Measurements from ENCODE around the gene ROBO2. TPM values are rescaled to one million over a fixed set of nuclear protein-coding genes. Genes with fewer than 3 reads are reported as not detected.

Gene ROBO2
- total RNA-seq, 4 donors from 2014 or later = under 0.01 to 2.9 (median 1.0) TPM

- Histone ChIP-seq H3K27me3 (no peaks in the 10 kb centered on the region), H3K4me1 (no peaks in the 10 kb centered on the region), H3K4me3 (no peak overlapping the region), H3K27ac (no peak overlapping the region), H3K36me3 (no peaks in the 10 kb centered on the region), H3K9me3 (no peaks in the 10 kb centered on the region)
- no peak for ATAC-seq
- 83 to 93% methylated on average over 2 to 5 of the region's 5 CpGs for WGBS, 2 donors (ENCODE audit: low coverage in 1 of 2)
- TF ChIP-seq POLR2A (IDR thresholded peaks at IDR 0.05) (no peak), EP300 (IDR thresholded peaks at IDR 0.05) (no peak), POLR2AphosphoS5 (IDR thresholded peaks at IDR 0.05) (no peak)
- TF ChIP-seq, protein P1, sequence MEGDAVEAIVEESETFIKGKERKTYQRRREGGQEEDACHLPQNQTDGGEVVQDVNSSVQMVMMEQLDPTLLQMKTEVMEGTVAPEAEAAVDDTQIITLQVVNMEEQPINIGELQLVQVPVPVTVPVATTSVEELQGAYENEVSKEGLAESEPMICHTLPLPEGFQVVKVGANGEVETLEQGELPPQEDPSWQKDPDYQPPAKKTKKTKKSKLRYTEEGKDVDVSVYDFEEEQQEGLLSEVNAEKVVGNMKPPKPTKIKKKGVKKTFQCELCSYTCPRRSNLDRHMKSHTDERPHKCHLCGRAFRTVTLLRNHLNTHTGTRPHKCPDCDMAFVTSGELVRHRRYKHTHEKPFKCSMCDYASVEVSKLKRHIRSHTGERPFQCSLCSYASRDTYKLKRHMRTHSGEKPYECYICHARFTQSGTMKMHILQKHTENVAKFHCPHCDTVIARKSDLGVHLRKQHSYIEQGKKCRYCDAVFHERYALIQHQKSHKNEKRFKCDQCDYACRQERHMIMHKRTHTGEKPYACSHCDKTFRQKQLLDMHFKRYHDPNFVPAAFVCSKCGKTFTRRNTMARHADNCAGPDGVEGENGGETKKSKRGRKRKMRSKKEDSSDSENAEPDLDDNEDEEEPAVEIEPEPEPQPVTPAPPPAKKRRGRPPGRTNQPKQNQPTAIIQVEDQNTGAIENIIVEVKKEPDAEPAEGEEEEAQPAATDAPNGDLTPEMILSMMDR (IDR thresholded peaks at IDR 0.05) = no peak
Observed at GRCh38 chr3:77296527-77296926, 256.6 kb downstream of the ROBO2 start.

DNA sequence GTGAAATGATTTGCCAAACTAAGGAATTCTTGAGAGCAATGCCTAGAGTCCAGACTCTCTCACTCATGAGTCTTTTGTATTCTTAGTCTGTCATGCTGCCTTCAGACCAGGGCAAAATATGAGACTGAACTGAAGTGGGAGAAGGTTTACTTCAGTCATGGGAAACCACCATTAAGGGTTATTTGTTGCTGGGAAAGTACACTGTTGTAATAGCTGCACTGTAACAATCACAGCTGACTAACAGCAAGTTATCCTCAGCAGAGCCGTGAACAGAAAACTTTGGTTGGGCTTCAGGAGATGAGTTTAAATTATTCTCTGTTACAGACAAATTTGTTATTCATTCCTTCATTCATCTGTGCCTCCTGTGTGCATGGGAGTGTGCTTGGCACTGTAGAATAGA is 258.5 kb downstream of the ROBO2 start:
- Histone ChIP-seq H3K4me1 (no peaks in the 10 kb centered on the region), H3K27ac (no peak overlapping the region), H3K4me3 (no peak overlapping the region), H3K9me3 (no peaks in the 10 kb centered on the region), H3K36me3 (no peaks in the 10 kb centered on the region), H3K27me3 (no peaks in the 10 kb centered on the region)
- ATAC-seq = no peak
- TF ChIP-seq POLR2AphosphoS5 (IDR thresholded peaks at IDR 0.05) = no peak
- TF ChIP-seq POLR2A (IDR thresholded peaks at IDR 0.05) = no peak
- no peak for TF ChIP-seq EP300 (IDR thresholded peaks at IDR 0.05)
- TF ChIP-seq, protein P1 (IDR thresholded peaks at IDR 0.05) = no peak
- WGBS, 2 donors (ENCODE audit: low coverage in 1 of 2) = 14 to 58% methylated on average over 1 of the region's 1 CpG

DNA sequence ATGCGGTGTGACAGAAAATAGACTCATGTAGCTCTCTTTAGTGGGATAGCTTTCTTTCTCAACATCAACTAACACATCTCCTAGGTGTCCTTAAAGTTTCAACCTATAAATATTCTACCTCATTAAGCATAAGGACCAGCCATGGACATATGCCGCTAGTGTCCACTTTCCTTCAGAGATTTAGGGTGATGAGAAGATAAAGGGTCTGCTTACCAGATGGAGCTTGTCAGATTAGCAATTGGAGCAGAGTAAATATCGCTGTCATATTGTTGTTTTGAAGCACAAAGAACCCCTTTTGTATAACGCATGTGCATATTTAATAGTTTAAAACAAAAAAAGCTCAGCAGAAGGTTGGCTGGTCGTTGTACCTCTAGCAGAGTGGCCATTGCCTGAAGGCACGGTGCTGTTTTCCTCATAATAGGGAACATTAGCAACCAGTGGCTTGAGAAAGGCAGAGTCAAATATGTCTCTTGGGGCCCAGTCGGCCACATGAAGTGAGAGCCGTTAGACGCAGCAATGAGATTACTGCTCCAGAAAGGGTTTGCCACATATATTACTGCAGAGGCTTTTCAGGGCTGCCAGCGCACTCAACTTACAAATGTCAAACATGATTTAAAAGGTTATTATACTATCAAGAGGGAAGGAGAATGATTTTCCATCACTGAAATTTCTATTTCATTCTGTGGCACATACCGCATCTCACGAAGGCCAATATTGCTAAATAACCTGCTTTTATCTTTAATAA is 264.2 kb downstream of the ROBO2 start:
- TF ChIP-seq POLR2A (IDR thresholded peaks at IDR 0.05) (no peak), EP300 (IDR thresholded peaks at IDR 0.05) (no peak), POLR2AphosphoS5 (IDR thresholded peaks at IDR 0.05) (no peak)
- TF ChIP-seq, protein P1 (IDR thresholded peaks at IDR 0.05) = no peak
- H3K9me3 ChIP-seq = no peaks in the 10 kb centered on the region
- ATAC-seq = no peak
- no peak overlapping the region for H3K4me3 ChIP-seq
- H3K4me1 ChIP-seq = no peaks in the 10 kb centered on the region
- 75 to 85% methylated on average over 12 of the region's 12 CpGs for whole genome bisulfite sequencing, 2 donors (ENCODE audit: low coverage in 1 of 2)
- H3K36me3 ChIP-seq = no peaks in the 10 kb centered on the region
- H3K27me3 ChIP-seq = no peaks in the 10 kb centered on the region
- H3K27ac ChIP-seq = no peak overlapping the region

DNA sequence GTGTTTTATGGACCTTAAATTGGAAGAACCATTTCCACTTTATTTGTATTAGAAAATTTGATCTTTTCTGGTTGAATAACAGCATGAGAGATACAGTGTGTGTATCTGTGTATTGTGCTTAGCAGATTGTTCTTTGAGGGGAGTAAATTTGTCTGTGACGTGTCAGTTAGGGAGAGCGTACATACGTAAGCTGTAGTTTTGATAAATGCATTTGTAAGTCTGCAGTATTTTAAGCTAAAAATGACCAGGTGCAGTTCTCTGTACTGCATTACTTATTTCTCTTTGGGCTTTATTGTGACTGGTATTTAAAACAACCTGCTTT is 264.8 kb downstream of the ROBO2 start:
- H3K36me3 ChIP-seq = no peaks in the 10 kb centered on the region
- no peaks in the 10 kb centered on the region for H3K9me3 ChIP-seq
- H3K4me3 ChIP-seq = no peak overlapping the region
- H3K27me3 ChIP-seq = no peaks in the 10 kb centered on the region
- WGBS, 2 donors (ENCODE audit: low coverage in 1 of 2) = 59 to 70% methylated on average over 3 of the region's 3 CpGs
- no peaks in the 10 kb centered on the region for H3K4me1 ChIP-seq
- TF ChIP-seq, protein P1 (IDR thresholded peaks at IDR 0.05) = no peak
- TF ChIP-seq POLR2A (IDR thresholded peaks at IDR 0.05) (no peak), POLR2AphosphoS5 (IDR thresholded peaks at IDR 0.05) (no peak), EP300 (IDR thresholded peaks at IDR 0.05) (no peak)
- no peak overlapping the region for H3K27ac ChIP-seq
- ATAC-seq = no peak

DNA sequence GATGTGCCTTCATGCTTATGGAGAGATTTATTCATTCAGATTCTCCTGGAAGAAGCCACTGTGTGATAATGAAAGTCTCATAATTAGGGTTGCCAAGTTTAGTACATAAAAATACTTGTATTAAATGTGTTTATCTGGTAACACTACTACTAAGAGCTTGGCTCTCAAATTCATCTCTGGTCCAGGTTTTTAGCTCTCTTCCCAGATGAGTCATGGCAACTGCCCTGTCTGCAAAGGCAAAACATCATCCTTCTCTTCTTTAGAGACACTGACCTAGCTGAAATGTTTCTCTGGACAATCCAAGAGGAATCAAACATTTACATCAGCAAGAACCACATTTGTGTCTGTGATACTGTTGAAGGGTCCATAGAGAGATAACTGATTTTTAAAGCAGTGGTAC is 269.6 kb downstream of the ROBO2 start:
- no peak for TF ChIP-seq POLR2A (IDR thresholded peaks at IDR 0.05)
- TF ChIP-seq, protein P1 (IDR thresholded peaks at IDR 0.05) = no peak
- TF ChIP-seq EP300 (IDR thresholded peaks at IDR 0.05) = no peak
- TF ChIP-seq POLR2AphosphoS5 (IDR thresholded peaks at IDR 0.05) = no peak
- H3K4me1 ChIP-seq = no peaks in the 10 kb centered on the region
- no peak for ATAC-seq
- no peak overlapping the region for H3K4me3 ChIP-seq
- no peak overlapping the region for H3K27ac ChIP-seq
- H3K36me3 ChIP-seq = no peaks in the 10 kb centered on the region
- H3K9me3 ChIP-seq = no peaks in the 10 kb centered on the region
- no peaks in the 10 kb centered on the region for H3K27me3 ChIP-seq
